ENCODE results near the gene FHOD3. TPM values are rescaled to one million over a fixed set of nuclear protein-coding genes. Genes with fewer than 3 reads are reported as not detected.

Gene FHOD3
- total and polyA plus RNA-seq, 9 of the 15 experiments (the other 6 are each of a cell fraction or from before 2014, with no cell fraction given): 0.11 TPM; not detected in 8

GRCh38 chr18:36534154-36534688 is 236.7 kb downstream of the FHOD3 start (continued):
- TF ChIP-seq, protein P1, sequence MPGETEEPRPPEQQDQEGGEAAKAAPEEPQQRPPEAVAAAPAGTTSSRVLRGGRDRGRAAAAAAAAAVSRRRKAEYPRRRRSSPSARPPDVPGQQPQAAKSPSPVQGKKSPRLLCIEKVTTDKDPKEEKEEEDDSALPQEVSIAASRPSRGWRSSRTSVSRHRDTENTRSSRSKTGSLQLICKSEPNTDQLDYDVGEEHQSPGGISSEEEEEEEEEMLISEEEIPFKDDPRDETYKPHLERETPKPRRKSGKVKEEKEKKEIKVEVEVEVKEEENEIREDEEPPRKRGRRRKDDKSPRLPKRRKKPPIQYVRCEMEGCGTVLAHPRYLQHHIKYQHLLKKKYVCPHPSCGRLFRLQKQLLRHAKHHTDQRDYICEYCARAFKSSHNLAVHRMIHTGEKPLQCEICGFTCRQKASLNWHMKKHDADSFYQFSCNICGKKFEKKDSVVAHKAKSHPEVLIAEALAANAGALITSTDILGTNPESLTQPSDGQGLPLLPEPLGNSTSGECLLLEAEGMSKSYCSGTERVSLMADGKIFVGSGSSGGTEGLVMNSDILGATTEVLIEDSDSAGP (CRISPR knock-in tag; IDR thresholded peaks at IDR 0.05): no peak
- TF ChIP-seq NFYB (IDR thresholded peaks at IDR 0.05; ENCODE audit: extremely low read depth, insufficient read length) (no peak), IRF2 (CRISPR knock-in tag; IDR thresholded peaks at IDR 0.05) (no peak)

- in situ Hi-C loops (cut with MboI): no loop called here
- TF ChIP-seq EP400 (IDR thresholded peaks at IDR 0.05) (no peak), GTF3C2 (IDR thresholded peaks at IDR 0.05; ENCODE audit: borderline replicate concordance, extremely low read depth, insufficient read length) (no peak), MED1 (CRISPR knock-in tag; IDR thresholded peaks at IDR 0.05; ENCODE audit: borderline replicate concordance) (no peak), CREBBP (IDR thresholded peaks at IDR 0.05; ENCODE audit: low read depth, low read length) (no peak), TCFL5 (CRISPR knock-in tag; conservative IDR thresholded peaks at IDR 0.05) (no peak), RAD51 (IDR thresholded peaks at IDR 0.05; ENCODE audit: borderline replicate concordance, low read depth) (no peak), TAL1 (IDR thresholded peaks at IDR 0.05) (no peak), ZNF124 (CRISPR knock-in tag; IDR thresholded peaks at IDR 0.05) (no peak), ZNF24 (IDR thresholded peaks at IDR 0.05) (no peak), ZNF764 (CRISPR knock-in tag; IDR thresholded peaks at IDR 0.05; ENCODE audit: low read depth) (no peak), ETV6 (IDR thresholded peaks at IDR 0.05; ENCODE audit: borderline replicate concordance in 1 of 2, low read depth in 2 of 2, low read length in 1 of 2) (no peak), ETV6 (CRISPR knock-in tag; IDR thresholded peaks at IDR 0.05; ENCODE audit: borderline replicate concordance) (no peak), FOXJ3 (CRISPR knock-in tag; IDR thresholded peaks at IDR 0.05) (no peak), MXI1 (IDR thresholded peaks at IDR 0.05; ENCODE audit: low read depth, low read length) (no peak), HNRNPH1 (optimal IDR thresholded peaks at IDR 0.05; ENCODE audit: low read depth, low read length) (no peak)
These were observed 237.9 kb downstream of the FHOD3 start for GRCh38 chr18:36535202-36535935.

More at GRCh38 chr18:36535202-36535935, 237.9 kb downstream of the FHOD3 start:
- Histone ChIP-seq H3K36me3 (ENCODE audit: control insufficient read depth, insufficient read depth, low read length) (no peaks in the 10 kb centered on the region), H3K9ac (ENCODE audit: insufficient read depth in 1 of 2, low read depth in 2 of 2, low read length in 2 of 2) (no peak overlapping the region), H3K4me3 (no peak overlapping the region), H3K9me1 (ENCODE audit: control insufficient read depth, insufficient read depth, low read length) (no peaks in the 10 kb centered on the region), H3K79me2 (ENCODE audit: control insufficient read depth, insufficient read depth, low read length) (no peaks in the 10 kb centered on the region), H3K4me2 (ENCODE audit: insufficient read depth, low read length) (no peak overlapping the region), H3K27me3 (ENCODE audit: control insufficient read depth in 2 of 2, insufficient read depth in 2 of 2, low read length in 2 of 2) (peaks cover 0 to 21% of the 10 kb centered on the region in 2 experiments; a peak in 2 of 5 replicates), H2AFZ (ENCODE audit: low read depth, low read length) (no peak overlapping the region), H4K20me1 (replicated peaks; ENCODE audit: control insufficient read depth, insufficient read depth, low read length) (no peaks in the 10 kb centered on the region; the same call in 1 of the 2 replicates), H3K9me3 (replicated peaks; ENCODE audit: control insufficient read depth, insufficient read depth, low read depth, low read length) (no peaks in the 10 kb centered on the region), H3K27ac (ENCODE audit: extremely low read depth, low read depth, low read length) (no peak overlapping the region), H3K4me1 (replicated peaks in 1 of 2; ENCODE audit: control insufficient read depth in 2 of 2, insufficient read depth in 2 of 2, low read length in 2 of 2) (no peaks in the 10 kb centered on the region)
- DNase-seq (ENCODE audit: extremely low read depth in 1 of 4, low spot score in 3 of 4) (no peak), FAIRE-seq (peak; percentile 54), ATAC-seq (no peak)
- BruUV-seq (replicated peaks): no TSS peak
- ChIA-PET POLR2A (no interaction called here), CTCF (ENCODE audit: low intra/inter-chr PET ratio) (no interaction called here)
- intact Hi-C loops (cut with micrococcal nuclease): no loop called here
- WGBS (ENCODE audit: insufficient coverage, low coverage, missing lambda C conversion rate): 0% methylated on average over 2 of the region's 2 CpGs

All from K562 (cell line).